ENCODE results near the gene EPHA4.

EPHA4 gene

DNA sequence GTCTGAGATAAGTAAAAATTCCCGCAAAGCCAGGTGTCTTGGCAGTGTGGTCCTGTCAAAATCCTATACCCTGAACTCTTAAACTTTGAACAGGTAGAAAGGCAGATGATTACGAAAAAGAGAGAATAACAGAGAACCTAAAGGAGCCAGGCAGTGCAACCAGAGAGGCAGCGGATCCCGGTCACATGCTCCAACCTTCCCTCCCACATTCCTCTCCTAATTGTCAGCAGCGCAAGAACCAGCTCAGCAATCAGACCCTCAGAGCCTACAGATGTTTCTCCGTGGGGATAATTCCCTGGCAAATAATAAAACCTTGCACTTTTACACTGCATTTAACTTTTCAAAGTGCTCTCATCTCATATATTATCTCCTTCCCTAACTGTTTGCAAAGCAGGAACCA, 124.8 kb downstream of the EPHA4 start:
- Histone ChIP-seq H3K27me3 (replicated peaks in 2 of 5; ENCODE audit: control insufficient read depth in 4 of 5, insufficient read depth in 5 of 5, low read length in 4 of 5) (no peaks in the 10 kb centered on the region), H3K36me3 (ENCODE audit: control insufficient read depth in 4 of 4, insufficient read depth in 4 of 4, low read length in 3 of 4) (no peaks in the 10 kb centered on the region), H3K4me3 (ENCODE audit: control insufficient read depth in 1 of 7, extremely low read depth in 1 of 7, insufficient read depth in 4 of 7, low read depth in 2 of 7, low read length in 6 of 7) (no peak overlapping the region), H3K9me3 (ENCODE audit: control extremely low read depth in 1 of 5, control insufficient read depth in 4 of 5, insufficient read depth in 2 of 5, low read depth in 1 of 5, low read length in 4 of 5) (no peaks in the 10 kb centered on the region), H3K4me1 (ENCODE audit: control extremely low read depth in 1 of 4, control insufficient read depth in 4 of 4, insufficient read depth in 4 of 4, low read length in 3 of 4) (peaks cover 17 to 50% (median 37%) of the 10 kb centered on the region in 4 experiments), H3K27ac (ENCODE audit: insufficient read depth in 1 of 2, low read depth in 1 of 2, low read length in 2 of 2, poor library complexity in 1 of 2, severe bottlenecking in 2 of 2) (no peak overlapping the region)
- ChIA-PET POLR2A (no interaction called here), CTCF (interaction anchor here (1.0 kb wide), 1 partner anchor 9 kb away, joined by 5 read pairs; no protein-coding TSS in a partner anchor)
- no peak for DNase-seq
- 90% methylated on average over 6 of the region's 6 CpGs for WGBS (ENCODE audit: insufficient coverage)

GRCh38 chr2:221446140-221446539, 126.0 kb downstream of the EPHA4 start:
- no peak for DNase-seq
- peaks cover 17 to 40% (median 33%) of the 10 kb centered on the region in 4 experiments for H3K4me1 ChIP-seq (ENCODE audit: control extremely low read depth in 1 of 4, control insufficient read depth in 4 of 4, insufficient read depth in 4 of 4, low read length in 3 of 4)
- POLR2A ChIA-PET = no interaction called here
- no peak overlapping the region for H3K27ac ChIP-seq (ENCODE audit: insufficient read depth in 1 of 2, low read depth in 1 of 2, low read length in 2 of 2, poor library complexity in 1 of 2, severe bottlenecking in 2 of 2)
- CTCF ChIA-PET = interaction anchor here (1.1 to 1.2 kb wide), 2 partner anchors 22 to 41 kb away, joined by 3 to 4 read pairs; no protein-coding TSS in a partner anchor
- no peaks in the 10 kb centered on the region for H3K36me3 ChIP-seq (ENCODE audit: control insufficient read depth in 4 of 4, insufficient read depth in 4 of 4, low read length in 3 of 4)
- no peaks in the 10 kb centered on the region for H3K27me3 ChIP-seq (replicated peaks in 2 of 5; ENCODE audit: control insufficient read depth in 4 of 5, insufficient read depth in 5 of 5, low read length in 4 of 5)
- no peaks in the 10 kb centered on the region for H3K9me3 ChIP-seq (ENCODE audit: control extremely low read depth in 1 of 5, control insufficient read depth in 4 of 5, insufficient read depth in 2 of 5, low read depth in 1 of 5, low read length in 4 of 5)
- WGBS (ENCODE audit: insufficient coverage) = 100% methylated on average over 1 of the region's 2 CpGs
- no peak overlapping the region for H3K4me3 ChIP-seq (ENCODE audit: control insufficient read depth in 1 of 7, extremely low read depth in 1 of 7, insufficient read depth in 4 of 7, low read depth in 2 of 7, low read length in 6 of 7)

- peak; percentile 29 to 82 (median 66) for DNase-seq
- peaks cover 14 to 35% (median 27%) of the 10 kb centered on the region in 4 experiments for H3K4me1 ChIP-seq (ENCODE audit: control extremely low read depth in 1 of 4, control insufficient read depth in 4 of 4, insufficient read depth in 4 of 4, low read length in 3 of 4)
- H3K9me3 ChIP-seq (ENCODE audit: control extremely low read depth in 1 of 5, control insufficient read depth in 4 of 5, insufficient read depth in 2 of 5, low read depth in 1 of 5, low read length in 4 of 5) = no peaks in the 10 kb centered on the region
- H3K36me3 ChIP-seq (ENCODE audit: control insufficient read depth in 4 of 4, insufficient read depth in 4 of 4, low read length in 3 of 4) = no peaks in the 10 kb centered on the region
- ChIA-PET POLR2A (interaction anchor here (0.8 kb wide), 1 partner anchor 73 kb away, joined by 3 read pairs; no protein-coding TSS in a partner anchor), CTCF (interaction anchor here (0.9 to 1.9 kb wide), 3 partner anchors 10 to 328 kb away, joined by 3 to 5 read pairs (median 4); no protein-coding TSS in a partner anchor)
- H3K27ac ChIP-seq (ENCODE audit: insufficient read depth in 1 of 2, low read depth in 1 of 2, low read length in 2 of 2, poor library complexity in 1 of 2, severe bottlenecking in 2 of 2) = peak overlapping the region in 1 of 2 experiments; percentile 36
- WGBS (ENCODE audit: insufficient coverage) = no CpG with 5 or more reads among the region's 2 CpGs
- H3K4me3 ChIP-seq (ENCODE audit: control insufficient read depth in 1 of 7, extremely low read depth in 1 of 7, insufficient read depth in 4 of 7, low read depth in 2 of 7, low read length in 6 of 7) = peak overlapping the region in 1 of 7 experiments; percentile 12
- H3K27me3 ChIP-seq (replicated peaks in 2 of 5; ENCODE audit: control insufficient read depth in 4 of 5, insufficient read depth in 5 of 5, low read length in 4 of 5) = no peaks in the 10 kb centered on the region
Observed at GRCh38 chr2:221444106-221444505, 128.0 kb downstream of the EPHA4 start.

GRCh38 chr2:221443645-221444044, 128.5 kb downstream of the EPHA4 start:
- H3K27me3 ChIP-seq (replicated peaks in 2 of 5; ENCODE audit: control insufficient read depth in 4 of 5, insufficient read depth in 5 of 5, low read length in 4 of 5) = no peaks in the 10 kb centered on the region
- WGBS (ENCODE audit: insufficient coverage) = no CpG with 5 or more reads among the region's 1 CpG
- POLR2A ChIA-PET = interaction anchor here (0.8 kb wide), 1 partner anchor 74 kb away, joined by 3 read pairs; no protein-coding TSS in a partner anchor
- H3K27ac ChIP-seq (ENCODE audit: insufficient read depth in 1 of 2, low read depth in 1 of 2, low read length in 2 of 2, poor library complexity in 1 of 2, severe bottlenecking in 2 of 2) = no peak overlapping the region
- DNase-seq = peak in 1 of 3 donors; percentile 11
- CTCF ChIA-PET = interaction anchor here (0.9 to 1.5 kb wide), 2 partner anchors 25 to 327 kb away, joined by 3 to 5 read pairs; no protein-coding TSS in a partner anchor
- H3K4me1 ChIP-seq (ENCODE audit: control extremely low read depth in 1 of 4, control insufficient read depth in 4 of 4, insufficient read depth in 4 of 4, low read length in 3 of 4) = peaks cover 9 to 30% (median 23%) of the 10 kb centered on the region in 4 experiments
- no peak overlapping the region for H3K4me3 ChIP-seq (ENCODE audit: control insufficient read depth in 1 of 7, extremely low read depth in 1 of 7, insufficient read depth in 4 of 7, low read depth in 2 of 7, low read length in 6 of 7)
- H3K36me3 ChIP-seq (ENCODE audit: control insufficient read depth in 4 of 4, insufficient read depth in 4 of 4, low read length in 3 of 4) = no peaks in the 10 kb centered on the region
- no peaks in the 10 kb centered on the region for H3K9me3 ChIP-seq (ENCODE audit: control extremely low read depth in 1 of 5, control insufficient read depth in 4 of 5, insufficient read depth in 2 of 5, low read depth in 1 of 5, low read length in 4 of 5)

DNA sequence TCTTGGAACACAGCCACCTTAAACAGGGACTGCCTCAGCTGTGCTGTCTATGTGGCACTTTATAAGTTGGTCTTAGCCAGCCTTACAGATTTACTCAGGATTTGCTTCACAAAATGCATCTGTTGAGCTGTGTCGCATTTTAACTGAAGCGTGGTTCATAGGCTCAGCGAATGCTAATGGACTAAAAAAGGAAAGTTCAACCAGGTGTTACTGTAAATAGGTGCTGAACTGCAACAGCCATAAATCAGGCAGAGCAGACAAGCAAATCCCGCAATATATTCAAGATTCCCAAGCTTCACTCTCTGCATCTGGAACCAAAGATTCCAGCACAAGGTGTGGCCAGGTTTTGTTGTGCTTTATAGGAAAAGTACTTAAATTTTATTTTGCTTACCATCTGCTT, 130.0 kb downstream of the EPHA4 start:
- no peaks in the 10 kb centered on the region for H3K27me3 ChIP-seq (replicated peaks in 2 of 5; ENCODE audit: control insufficient read depth in 4 of 5, insufficient read depth in 5 of 5, low read length in 4 of 5)
- POLR2A ChIA-PET = no interaction called here
- H3K4me1 ChIP-seq (ENCODE audit: control extremely low read depth in 1 of 4, control insufficient read depth in 4 of 4, insufficient read depth in 4 of 4, low read length in 3 of 4) = peaks cover 7 to 19% (median 16%) of the 10 kb centered on the region in 4 experiments
- WGBS (ENCODE audit: insufficient coverage) = 98% methylated on average over 3 of the region's 4 CpGs
- H3K4me3 ChIP-seq (ENCODE audit: control insufficient read depth in 1 of 7, extremely low read depth in 1 of 7, insufficient read depth in 4 of 7, low read depth in 2 of 7, low read length in 6 of 7) = no peak overlapping the region
- no peak overlapping the region for H3K27ac ChIP-seq (ENCODE audit: insufficient read depth in 1 of 2, low read depth in 1 of 2, low read length in 2 of 2, poor library complexity in 1 of 2, severe bottlenecking in 2 of 2)
- no peaks in the 10 kb centered on the region for H3K9me3 ChIP-seq (ENCODE audit: control extremely low read depth in 1 of 5, control insufficient read depth in 4 of 5, insufficient read depth in 2 of 5, low read depth in 1 of 5, low read length in 4 of 5)
- CTCF ChIA-PET = no interaction called here
- no peaks in the 10 kb centered on the region for H3K36me3 ChIP-seq (ENCODE audit: control insufficient read depth in 4 of 4, insufficient read depth in 4 of 4, low read length in 3 of 4)
- DNase-seq = no peak

- WGBS (ENCODE audit: insufficient coverage) = 91% methylated on average over 6 of the region's 11 CpGs
Observed at GRCh38 chr2:221439761-221440479, 132.2 kb downstream of the EPHA4 start.

DNA sequence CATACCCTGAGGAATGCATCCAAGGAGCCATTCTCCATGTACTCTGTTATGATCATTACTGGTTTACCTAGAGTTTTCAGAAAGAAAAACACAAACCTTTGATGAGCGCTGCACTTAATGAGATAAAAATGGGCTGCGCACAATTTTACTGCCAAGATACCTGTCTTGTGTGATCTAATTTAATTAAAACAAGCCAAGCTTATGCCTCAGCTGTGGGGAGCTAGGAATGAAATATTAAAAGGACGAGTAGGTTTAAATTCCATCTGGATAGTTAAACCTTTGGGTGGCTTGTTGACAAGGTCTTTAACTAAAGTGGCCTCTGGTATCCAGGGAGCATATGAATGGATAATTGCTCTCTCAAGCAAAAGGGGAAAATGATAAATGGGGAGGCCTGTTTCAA, 135.0 kb downstream of the EPHA4 start:
- no peaks in the 10 kb centered on the region for H3K9me3 ChIP-seq (ENCODE audit: control extremely low read depth in 1 of 5, control insufficient read depth in 4 of 5, insufficient read depth in 2 of 5, low read depth in 1 of 5, low read length in 4 of 5)
- POLR2A ChIA-PET = no interaction called here
- no peaks in the 10 kb centered on the region for H3K4me1 ChIP-seq (ENCODE audit: control extremely low read depth in 1 of 4, control insufficient read depth in 4 of 4, insufficient read depth in 4 of 4, low read length in 3 of 4)
- DNase-seq = no peak
- no peaks in the 10 kb centered on the region for H3K36me3 ChIP-seq (ENCODE audit: control insufficient read depth in 4 of 4, insufficient read depth in 4 of 4, low read length in 3 of 4)
- H3K27me3 ChIP-seq (replicated peaks in 2 of 5; ENCODE audit: control insufficient read depth in 4 of 5, insufficient read depth in 5 of 5, low read length in 4 of 5) = no peaks in the 10 kb centered on the region
- CTCF ChIA-PET = no interaction called here
- no peak overlapping the region for H3K4me3 ChIP-seq (ENCODE audit: control insufficient read depth in 1 of 7, extremely low read depth in 1 of 7, insufficient read depth in 4 of 7, low read depth in 2 of 7, low read length in 6 of 7)
- 95% methylated on average over 3 of the region's 3 CpGs for WGBS (ENCODE audit: insufficient coverage)
- H3K27ac ChIP-seq (ENCODE audit: insufficient read depth in 1 of 2, low read depth in 1 of 2, low read length in 2 of 2, poor library complexity in 1 of 2, severe bottlenecking in 2 of 2) = no peak overlapping the region

More at GRCh38 chr2:221439761-221440479, 132.2 kb downstream of the EPHA4 start:
- ChIA-PET POLR2A (no interaction called here), CTCF (no interaction called here)
- Histone ChIP-seq H3K27me3 (replicated peaks in 2 of 5; ENCODE audit: control insufficient read depth in 4 of 5, insufficient read depth in 5 of 5, low read length in 4 of 5) (no peaks in the 10 kb centered on the region), H3K9me3 (ENCODE audit: control extremely low read depth in 1 of 5, control insufficient read depth in 4 of 5, insufficient read depth in 2 of 5, low read depth in 1 of 5, low read length in 4 of 5) (no peaks in the 10 kb centered on the region), H3K4me3 (ENCODE audit: control insufficient read depth in 1 of 7, extremely low read depth in 1 of 7, insufficient read depth in 4 of 7, low read depth in 2 of 7, low read length in 6 of 7) (no peak overlapping the region), H3K27ac (ENCODE audit: insufficient read depth in 1 of 2, low read depth in 1 of 2, low read length in 2 of 2, poor library complexity in 1 of 2, severe bottlenecking in 2 of 2) (no peak overlapping the region), H3K4me1 (ENCODE audit: control extremely low read depth in 1 of 4, control insufficient read depth in 4 of 4, insufficient read depth in 4 of 4, low read length in 3 of 4) (peaks cover 7 to 18% (median 16%) of the 10 kb centered on the region in 4 experiments), H3K36me3 (ENCODE audit: control insufficient read depth in 4 of 4, insufficient read depth in 4 of 4, low read length in 3 of 4) (no peaks in the 10 kb centered on the region)
- DNase-seq = no peak

Data from common myeloid progenitor, CD34-positive (primary cell).